Fibroblast of the aortic adventitia (primary cell): ENCODE results near the gene TBC1D12. TPM values are rescaled to one million over a fixed set of nuclear protein-coding genes. Genes with fewer than 3 reads are reported as not detected.
A peak's percentile ranks its signal among the peaks of the same experiment; 100 is the strongest.

ENCODE experiments used
- DNase-seq: peaks from one replicate; pipeline ENCODE4 v3.0.0-alpha.2; 2010; ENCODE audit warnings: low read depth
- H3K4me3 ChIP-seq: 2 replicates; pipeline ENCODE4 v1.5.1; 2011; ENCODE audit warnings: low read depth, mild to moderate bottlenecking, control low read depth, low read length, moderate library complexity
- total RNA-seq: library from RNA; depleted of rRNA; stranded (reverse); fragments of >200 nt; gene quantifications from 2 replicates; pipeline ENCODE4 v1.2.3, GENCODE V29; 2012; ENCODE audit warnings: low replicate concordance
- TF ChIP-seq, protein P1 (sequence below): IDR thresholded peaks from 2 replicates; pipeline ENCODE4 v1.5.1; 2011; ENCODE audit warnings: mild to moderate bottlenecking, low read length, control low read depth, inconsistent platforms; ENCODE audit not compliant: insufficient read depth

TBC1D12 gene
- total RNA-seq, 1 donor, result 11.8 TPM

DNA sequence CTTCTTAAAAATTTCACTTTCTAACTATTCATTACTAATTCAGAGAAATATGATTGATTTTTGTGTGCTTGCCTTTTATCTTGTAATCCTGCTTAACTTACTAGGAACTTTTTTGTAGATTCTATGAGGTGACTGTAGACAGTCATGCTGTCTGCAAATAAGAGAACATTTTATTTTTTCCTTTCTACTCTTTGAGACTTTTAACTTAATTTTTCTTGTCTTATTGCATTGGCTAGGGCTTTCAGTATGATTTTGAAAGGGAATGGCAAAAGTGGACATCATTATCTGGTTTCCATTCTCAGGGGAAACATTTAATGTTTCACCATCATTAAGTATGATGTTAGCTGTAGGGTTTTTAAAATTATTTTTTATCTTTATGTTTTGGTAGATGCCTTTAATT lies 23.6 kb downstream of the TBC1D12 start:
- no peak overlapping the region for H3K4me3 ChIP-seq
- DNase-seq, result no peak
- TF ChIP-seq, protein P1, sequence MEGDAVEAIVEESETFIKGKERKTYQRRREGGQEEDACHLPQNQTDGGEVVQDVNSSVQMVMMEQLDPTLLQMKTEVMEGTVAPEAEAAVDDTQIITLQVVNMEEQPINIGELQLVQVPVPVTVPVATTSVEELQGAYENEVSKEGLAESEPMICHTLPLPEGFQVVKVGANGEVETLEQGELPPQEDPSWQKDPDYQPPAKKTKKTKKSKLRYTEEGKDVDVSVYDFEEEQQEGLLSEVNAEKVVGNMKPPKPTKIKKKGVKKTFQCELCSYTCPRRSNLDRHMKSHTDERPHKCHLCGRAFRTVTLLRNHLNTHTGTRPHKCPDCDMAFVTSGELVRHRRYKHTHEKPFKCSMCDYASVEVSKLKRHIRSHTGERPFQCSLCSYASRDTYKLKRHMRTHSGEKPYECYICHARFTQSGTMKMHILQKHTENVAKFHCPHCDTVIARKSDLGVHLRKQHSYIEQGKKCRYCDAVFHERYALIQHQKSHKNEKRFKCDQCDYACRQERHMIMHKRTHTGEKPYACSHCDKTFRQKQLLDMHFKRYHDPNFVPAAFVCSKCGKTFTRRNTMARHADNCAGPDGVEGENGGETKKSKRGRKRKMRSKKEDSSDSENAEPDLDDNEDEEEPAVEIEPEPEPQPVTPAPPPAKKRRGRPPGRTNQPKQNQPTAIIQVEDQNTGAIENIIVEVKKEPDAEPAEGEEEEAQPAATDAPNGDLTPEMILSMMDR, result no peak

DNA sequence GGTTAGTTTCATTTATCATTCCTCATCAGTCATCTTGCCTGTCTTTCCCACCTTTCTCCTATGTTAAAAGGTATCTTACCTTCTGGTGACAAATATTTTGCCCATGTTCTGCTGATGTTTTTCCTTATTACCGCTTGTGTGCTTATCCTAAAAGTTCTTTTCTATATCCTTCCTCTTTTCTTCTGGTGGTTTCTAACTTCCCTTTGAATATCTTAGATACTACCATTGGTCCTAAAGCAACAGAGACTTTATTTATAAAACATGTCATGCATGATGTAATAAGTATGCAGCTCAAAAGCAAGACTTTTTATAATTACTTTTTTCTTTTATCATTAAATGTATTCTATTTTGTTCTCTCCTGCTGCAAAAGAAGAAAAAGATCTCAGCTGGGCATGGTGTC lies 24.8 kb downstream of the TBC1D12 start:
- TF ChIP-seq, protein P1, result no peak
- no peak for DNase-seq
- no peak overlapping the region for H3K4me3 ChIP-seq

DNA sequence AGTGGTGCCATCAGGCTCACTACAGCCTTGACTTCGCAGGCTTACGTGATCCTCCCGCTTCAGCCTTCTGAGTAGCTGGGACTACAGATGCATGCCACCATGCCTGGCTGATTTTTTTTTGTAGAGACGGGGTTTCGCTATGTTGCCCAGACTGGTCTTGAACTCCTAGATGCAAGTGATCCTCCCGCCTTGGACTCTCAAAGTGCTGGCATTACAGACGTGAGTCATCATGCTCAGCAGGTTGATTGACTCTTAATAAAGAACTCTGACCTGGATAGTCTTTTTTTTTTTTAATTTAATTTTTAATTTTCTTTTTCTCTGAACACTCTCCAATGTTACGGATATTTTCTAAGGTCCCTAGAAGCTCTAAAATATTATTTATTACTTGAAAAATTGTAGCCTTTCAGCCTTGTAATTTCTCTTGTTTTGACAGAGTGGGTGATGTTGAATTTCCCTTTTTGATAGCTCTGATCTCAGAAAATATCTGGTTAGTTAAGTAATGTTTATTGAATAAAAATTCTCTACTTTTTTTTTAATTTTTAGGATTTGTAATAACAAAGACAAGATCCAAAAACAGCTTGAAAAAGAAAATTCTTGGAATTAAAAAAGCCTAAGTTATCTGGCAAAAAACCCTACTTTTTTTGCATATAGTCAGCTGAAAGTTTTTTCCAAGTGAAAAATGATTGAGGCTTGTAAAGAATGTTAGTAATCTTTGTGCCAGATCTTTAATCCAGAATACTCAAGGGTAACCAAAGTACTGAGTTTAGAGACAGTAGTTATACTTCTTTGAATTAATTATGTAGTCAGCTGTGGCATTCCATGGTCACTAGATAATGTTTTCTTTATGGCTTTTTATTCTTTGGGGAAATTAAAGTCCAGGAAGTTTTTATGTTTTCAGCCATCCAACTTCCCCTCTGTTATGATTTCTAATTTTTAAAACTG lies 26.7 kb downstream of the TBC1D12 start:
- TF ChIP-seq, protein P1, result no peak
- peak; percentile 70 for DNase-seq
- H3K4me3 ChIP-seq, result no peak overlapping the region

DNA sequence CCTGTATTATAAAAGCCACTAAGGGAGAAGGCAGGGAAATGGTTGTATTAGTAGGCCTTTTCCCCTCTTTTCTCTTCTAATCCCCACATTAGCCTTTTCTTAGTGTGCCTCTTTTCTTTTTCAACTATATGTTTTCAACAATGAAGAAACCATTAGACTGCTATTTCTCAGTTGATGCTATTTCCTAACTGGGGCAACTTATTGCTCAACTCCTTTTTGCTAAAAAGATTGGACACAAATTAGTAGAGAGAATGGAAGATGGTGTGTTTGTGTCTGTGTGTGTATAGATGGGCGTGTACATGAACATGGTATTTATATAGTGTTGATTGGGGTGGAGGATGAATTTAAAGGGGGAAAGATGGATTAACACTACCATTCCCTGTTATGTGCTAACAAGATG lies 28.4 kb downstream of the TBC1D12 start:
- TF ChIP-seq, protein P1, result no peak
- H3K4me3 ChIP-seq, result no peak overlapping the region
- DNase-seq, result peak; percentile 36

DNA sequence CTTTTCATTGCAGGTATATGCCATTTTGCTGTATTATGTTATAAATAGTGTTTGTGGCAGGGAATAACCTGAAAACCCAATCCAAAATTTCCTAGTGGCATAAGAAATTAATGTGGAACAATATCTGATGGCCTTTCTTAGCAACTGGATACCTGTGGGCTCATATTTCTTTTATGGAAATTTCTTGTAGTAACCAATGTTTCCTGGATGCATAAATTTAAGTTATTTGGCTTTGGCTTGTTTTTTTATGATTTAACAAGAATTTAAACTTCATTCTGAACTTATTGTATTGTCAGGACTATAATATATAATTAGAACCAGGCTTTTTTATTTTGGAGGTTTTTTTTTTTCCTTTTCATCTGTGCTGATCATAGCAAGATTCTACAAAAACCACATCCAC lies 30.1 kb downstream of the TBC1D12 start:
- TF ChIP-seq, protein P1, result no peak
- H3K4me3 ChIP-seq, result no peak overlapping the region
- no peak for DNase-seq

DNA sequence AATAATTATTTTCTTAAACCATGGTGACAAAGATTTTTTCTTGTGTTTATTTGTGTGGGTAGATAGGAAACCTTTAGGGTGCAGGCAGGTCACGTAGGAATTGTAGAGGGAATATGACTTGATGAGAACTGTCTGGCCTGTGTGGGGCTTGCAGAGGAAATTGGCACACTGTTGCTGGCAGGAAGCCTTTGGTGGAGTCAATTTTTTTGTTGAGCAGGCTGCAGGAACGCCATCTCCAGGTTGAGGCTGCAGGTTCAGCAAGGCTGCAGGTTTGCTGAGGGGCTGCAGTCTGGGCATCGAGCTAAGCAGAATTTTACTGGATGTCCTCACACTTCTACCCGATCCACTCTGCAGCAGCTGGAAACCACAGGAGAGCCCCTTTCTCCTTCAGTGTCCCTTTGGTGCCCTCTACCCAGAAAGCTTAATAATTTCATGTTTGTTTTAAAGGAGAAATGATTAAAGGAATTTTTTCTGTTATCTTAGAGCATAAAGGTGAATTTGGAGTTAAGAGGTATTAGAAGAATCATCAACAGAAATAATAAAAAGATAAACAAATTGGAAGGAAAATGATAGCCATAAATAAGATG lies 37.0 kb downstream of the TBC1D12 start:
- H3K4me3 ChIP-seq, result no peak overlapping the region
- DNase-seq, result peak; percentile 56
- TF ChIP-seq, protein P1, result peak; percentile 34
